ENCODE results near the gene GHR. TPM values are rescaled to one million over a fixed set of nuclear protein-coding genes. Genes with fewer than 3 reads are reported as not detected.

The GHR gene
- total RNA-seq, 2 donors from 2014 or later = 0.27 to 1.2 TPM

- H3K4me1 Mint-ChIP-seq = peaks cover 6% of the 10 kb centered on the region
- DNase-seq = no peak
- H3K27ac ChIP-seq (ENCODE audit: low read depth, low read length) = no peak overlapping the region
- no peaks in the 10 kb centered on the region for H3K27me3 Mint-ChIP-seq (ENCODE audit: insufficient read depth)
- no peak for TF ChIP-seq CTCF (conservative IDR thresholded peaks at IDR 0.05)
- 40 to 56% methylated on average over 1 of the region's 1 CpG for WGBS, 2 experiments (ENCODE audit: insufficient coverage in 1 of 2, insufficient read length in 1 of 2)
- peaks cover 4% of the 10 kb centered on the region for H3K36me3 Mint-ChIP-seq (ENCODE audit: low read depth)
- peaks cover 15% of the 10 kb centered on the region for H3K9me3 ChIP-seq (ENCODE audit: control insufficient read depth, low read length)
- no peak overlapping the region for H3K9ac ChIP-seq (ENCODE audit: extremely low read depth, low read length, poor library complexity, severe bottlenecking)
- no peaks in the 10 kb centered on the region for H3K36me3 ChIP-seq (ENCODE audit: control insufficient read depth, insufficient read depth, low read length)
- H3K4me3 Mint-ChIP-seq = no peak overlapping the region
- peaks cover 7% of the 10 kb centered on the region for H3K9me3 Mint-ChIP-seq
- no peaks in the 10 kb centered on the region for H3K27me3 ChIP-seq (ENCODE audit: control insufficient read depth, insufficient read depth, low read length, poor library complexity, severe bottlenecking)
- no peak overlapping the region for H3K4me3 ChIP-seq (ENCODE audit: low read length)
- H3K27ac Mint-ChIP-seq = no peak overlapping the region
- H3K4me1 ChIP-seq (ENCODE audit: control insufficient read depth, insufficient read depth, low read length) = peaks cover 3% of the 10 kb centered on the region
These were observed 344.9 kb downstream of the GHR start for GRCh38 chr5:42768106-42768504.

GRCh38 chr5:42770003-42770402 lies 346.8 kb downstream of the GHR start:
- H3K9me3 Mint-ChIP-seq = peaks cover 7% of the 10 kb centered on the region
- H3K36me3 Mint-ChIP-seq (ENCODE audit: low read depth) = peaks cover 4% of the 10 kb centered on the region
- Histone ChIP-seq H3K36me3 (ENCODE audit: control insufficient read depth, insufficient read depth, low read length) (no peaks in the 10 kb centered on the region), H3K27ac (ENCODE audit: low read depth, low read length) (no peak overlapping the region), H3K4me3 (ENCODE audit: low read length) (no peak overlapping the region), H3K4me1 (ENCODE audit: control insufficient read depth, insufficient read depth, low read length) (peaks cover 3% of the 10 kb centered on the region), H3K27me3 (ENCODE audit: control insufficient read depth, insufficient read depth, low read length, poor library complexity, severe bottlenecking) (no peaks in the 10 kb centered on the region), H3K9ac (ENCODE audit: extremely low read depth, low read length, poor library complexity, severe bottlenecking) (no peak overlapping the region), H3K9me3 (ENCODE audit: control insufficient read depth, low read length) (peaks cover 15% of the 10 kb centered on the region)
- H3K27ac Mint-ChIP-seq = no peak overlapping the region
- no peaks in the 10 kb centered on the region for H3K27me3 Mint-ChIP-seq (ENCODE audit: insufficient read depth)
- TF ChIP-seq CTCF (conservative IDR thresholded peaks at IDR 0.05) = no peak
- no peak overlapping the region for H3K4me3 Mint-ChIP-seq
- no peak for DNase-seq
- peaks cover 8% of the 10 kb centered on the region for H3K4me1 Mint-ChIP-seq
